HG03108 (cell line): Measurements from ENCODE around the gene MAP3K5.

ENCODE experiments used
- ATAC-seq: cut with Tn5 transposase; IDR thresholded peaks from one replicate; pipeline ENCODE4 v1.9.1; 2021; ENCODE audit warnings: moderate library complexity; ENCODE audit not compliant: unreplicated experiment

MAP3K5 gene

DNA sequence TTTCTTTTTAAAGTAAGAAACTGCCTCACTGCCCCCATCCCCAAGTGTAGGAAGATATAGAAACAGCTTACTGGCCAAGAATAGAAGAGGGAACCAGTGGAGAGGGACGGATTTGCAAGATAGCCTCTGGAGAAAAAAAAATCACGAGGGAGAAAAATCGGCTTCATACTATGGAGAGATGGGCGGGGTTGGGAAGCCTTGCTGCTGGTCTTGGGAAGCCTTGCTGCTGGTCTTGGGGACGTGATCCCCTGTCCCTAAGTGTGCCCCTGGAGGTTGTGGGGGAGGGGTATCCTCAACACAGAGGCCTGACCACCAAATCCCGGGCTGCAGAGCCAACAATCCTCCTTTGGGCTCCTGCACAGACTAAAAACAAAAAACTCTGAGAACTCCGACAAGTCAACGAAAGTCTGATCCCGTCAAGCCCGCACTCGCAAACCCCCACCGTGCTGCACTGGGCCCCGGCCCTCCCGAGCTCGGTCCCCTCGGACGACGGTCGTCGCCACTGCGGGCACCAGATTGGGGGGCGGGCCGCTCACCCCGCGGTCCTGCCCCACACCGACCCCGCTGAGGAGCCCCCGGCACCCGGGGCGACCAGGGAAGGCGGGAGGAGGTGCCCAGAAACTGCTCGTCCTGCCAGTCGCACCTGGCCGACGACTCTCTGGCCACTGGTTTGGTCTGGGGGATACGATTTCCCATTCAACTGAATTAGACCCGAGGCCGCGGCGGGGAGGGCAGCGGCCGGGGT, 242.8 kb downstream of the MAP3K5 start:
- ATAC-seq, result no peak

GRCh38 chr6:136548582-136549299, 243.5 kb downstream of the MAP3K5 start:
- no peak for ATAC-seq

- no peak for ATAC-seq
Measured at GRCh38 chr6:136547871-136548270, 244.4 kb downstream of the MAP3K5 start.

DNA sequence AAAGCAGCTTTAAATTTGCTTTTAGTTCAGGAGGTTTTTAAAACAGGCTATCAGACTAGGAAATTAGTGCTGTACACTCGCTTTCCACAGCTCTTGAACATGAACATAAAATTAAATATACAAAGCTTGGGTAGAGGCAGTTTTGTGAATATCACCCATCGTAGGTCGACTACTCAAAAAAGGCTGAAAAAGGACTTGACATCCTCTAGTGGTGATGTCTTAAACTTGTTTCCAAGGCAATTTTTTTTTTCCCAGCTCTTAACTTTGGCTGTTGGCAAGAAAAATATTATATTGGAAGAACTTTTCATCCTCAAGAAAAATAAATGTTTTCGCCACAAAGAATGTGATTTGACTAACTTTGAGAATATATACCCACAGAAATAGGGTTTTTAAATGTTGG, 244.9 kb downstream of the MAP3K5 start:
- no peak for ATAC-seq

GRCh38 chr6:136546331-136546730, 245.9 kb downstream of the MAP3K5 start:
- no peak for ATAC-seq

GRCh38 chr6:136544326-136544725, 248.0 kb downstream of the MAP3K5 start:
- no peak for ATAC-seq

- ATAC-seq, result no peak
Measured at GRCh38 chr6:136541395-136541794, 250.9 kb downstream of the MAP3K5 start.

DNA sequence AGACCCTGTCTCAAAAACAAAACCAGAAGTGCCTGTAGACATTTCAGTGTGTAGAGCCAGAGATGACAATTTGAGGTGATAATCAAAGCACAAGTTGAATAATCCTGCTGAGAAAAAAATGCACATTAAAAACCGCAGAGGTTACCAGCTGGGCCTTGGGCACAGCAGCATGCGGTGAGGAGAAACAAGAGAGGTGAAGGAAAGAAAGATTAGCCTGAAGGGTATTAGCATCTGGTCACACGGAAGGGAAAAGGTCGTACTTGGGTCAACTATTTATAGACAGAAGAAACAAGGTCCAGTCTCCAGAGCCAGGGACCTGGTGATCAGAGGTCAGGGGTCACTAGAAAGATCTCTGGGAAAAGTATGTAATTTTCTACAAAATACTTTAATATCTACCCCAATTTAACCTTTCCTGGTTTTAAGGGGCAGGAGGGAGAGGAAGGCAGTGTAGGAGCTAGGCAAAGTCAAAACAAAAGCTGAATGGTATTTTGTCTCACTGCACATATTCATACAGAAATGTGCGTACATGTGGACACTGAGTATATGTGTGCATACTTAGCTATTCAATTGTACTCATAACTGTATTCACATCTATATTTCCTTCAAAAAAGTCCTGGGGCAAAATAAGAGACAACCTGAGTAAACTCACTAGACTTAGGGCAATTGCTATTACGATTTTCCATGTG, 252.2 kb downstream of the MAP3K5 start:
- no peak for ATAC-seq

DNA sequence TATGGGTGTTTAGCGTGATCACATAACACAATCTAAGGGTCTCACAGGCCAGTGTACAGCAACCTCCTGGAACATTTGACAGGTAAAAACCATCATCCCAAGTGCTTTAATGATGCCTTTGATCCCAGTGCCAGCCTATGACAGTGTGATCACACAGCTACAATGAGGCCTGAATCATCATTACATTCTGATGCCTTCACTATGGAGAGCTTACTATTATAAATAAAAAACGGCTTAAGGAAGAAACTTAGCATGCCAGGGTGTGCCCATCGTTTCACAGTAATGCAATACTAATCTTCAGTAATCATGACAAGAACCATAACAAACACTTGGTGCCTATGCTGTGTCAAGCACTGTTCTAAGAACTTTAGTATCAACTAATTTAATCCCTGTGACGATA, 253.4 kb downstream of the MAP3K5 start:
- no peak for ATAC-seq

- no peak for ATAC-seq
Measured at GRCh38 chr6:136535880-136536650, 256.2 kb downstream of the MAP3K5 start.

DNA sequence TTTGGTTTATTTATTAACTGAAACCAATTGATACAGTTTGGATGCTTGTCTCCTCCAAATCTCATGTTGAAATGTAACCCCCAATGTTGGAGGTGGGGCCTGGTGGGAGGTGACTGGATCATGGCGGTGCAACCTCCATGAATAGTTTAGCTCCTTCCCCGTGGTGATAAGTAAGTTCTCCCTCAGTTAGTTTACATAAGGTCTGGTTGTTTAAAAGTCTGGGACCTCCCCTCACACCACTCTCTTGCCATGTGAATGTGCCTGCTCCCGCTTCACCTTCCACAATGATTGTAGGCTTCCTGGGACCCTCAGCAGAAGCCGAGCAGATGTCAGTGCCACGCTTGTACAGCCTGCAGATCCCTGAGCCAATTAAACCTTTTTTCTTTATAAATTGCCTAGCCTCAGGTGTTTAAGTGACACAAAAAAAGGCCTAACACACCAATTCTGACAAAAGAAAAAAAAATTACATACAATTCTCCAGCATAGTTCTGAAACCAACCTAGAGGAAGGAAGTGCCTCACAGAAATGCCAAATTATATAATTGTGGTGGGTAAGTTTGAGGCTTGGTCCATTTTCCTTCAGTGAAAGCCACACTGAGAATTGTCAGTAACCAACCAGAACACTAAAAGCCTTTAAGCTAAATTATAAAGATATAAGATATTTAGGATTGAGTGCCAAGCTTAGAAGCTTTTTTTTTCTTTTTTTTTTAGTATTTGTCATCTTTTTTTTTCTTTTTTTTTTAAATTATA, 257.1 kb downstream of the MAP3K5 start:
- no peak for ATAC-seq

DNA sequence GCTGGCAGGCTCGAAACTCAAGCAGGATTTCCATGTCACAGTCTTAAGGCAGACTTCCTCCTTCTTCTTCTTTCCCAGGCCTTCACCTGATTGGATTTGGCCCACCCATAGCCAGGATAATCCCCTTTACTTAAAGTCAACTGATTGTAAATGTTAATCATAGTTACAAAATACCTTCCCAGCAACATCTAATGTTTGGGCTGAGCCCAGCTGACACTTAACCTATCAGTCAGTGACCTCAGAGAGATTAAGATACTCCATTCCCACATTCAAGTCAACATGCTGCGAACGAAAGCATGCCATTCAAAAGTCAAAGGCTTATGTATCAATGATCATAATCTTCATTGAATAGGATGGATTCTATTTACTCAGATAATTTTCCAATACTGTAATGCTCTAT, 258.0 kb downstream of the MAP3K5 start:
- ATAC-seq, result no peak

- ATAC-seq, result no peak
Measured at GRCh38 chr6:136533487-136533886, 258.8 kb downstream of the MAP3K5 start.

DNA sequence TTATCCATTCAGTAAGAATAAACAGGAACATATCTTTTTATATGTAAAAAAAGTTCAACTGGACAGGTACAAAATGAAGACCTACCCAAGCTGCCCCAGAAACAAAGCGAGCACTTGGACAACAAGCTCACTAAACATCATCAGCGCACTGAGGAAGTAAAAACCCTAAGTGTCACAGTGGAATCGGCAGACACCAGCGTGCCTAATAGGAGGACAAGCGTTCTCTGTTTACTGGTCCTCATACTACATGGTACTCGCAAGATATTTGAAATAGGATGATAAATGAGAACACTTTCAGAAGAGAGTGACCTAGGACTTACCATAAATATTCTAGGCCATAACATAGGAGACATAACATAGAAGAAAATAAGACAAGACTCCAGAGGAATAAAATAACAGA, 260.2 kb downstream of the MAP3K5 start:
- no peak for ATAC-seq

DNA sequence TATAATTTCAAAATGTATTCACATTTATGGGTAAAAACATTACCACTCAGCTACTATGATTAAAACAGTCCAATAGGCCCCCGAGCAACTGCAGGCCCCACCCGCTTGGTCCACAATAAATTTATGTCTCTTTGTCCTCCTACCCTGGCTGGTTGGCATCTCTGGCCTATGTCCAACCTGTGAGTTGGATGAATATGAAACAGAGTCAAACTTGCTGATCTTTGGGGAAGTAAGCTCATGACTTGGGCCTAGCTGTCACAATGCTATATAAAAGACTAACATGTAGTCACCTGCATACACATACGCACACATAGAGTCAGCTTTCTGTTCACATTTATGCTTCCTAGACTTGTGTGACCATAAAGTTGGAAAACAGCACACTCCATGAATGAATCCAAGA, 262.6 kb downstream of the MAP3K5 start:
- ATAC-seq, result no peak

DNA sequence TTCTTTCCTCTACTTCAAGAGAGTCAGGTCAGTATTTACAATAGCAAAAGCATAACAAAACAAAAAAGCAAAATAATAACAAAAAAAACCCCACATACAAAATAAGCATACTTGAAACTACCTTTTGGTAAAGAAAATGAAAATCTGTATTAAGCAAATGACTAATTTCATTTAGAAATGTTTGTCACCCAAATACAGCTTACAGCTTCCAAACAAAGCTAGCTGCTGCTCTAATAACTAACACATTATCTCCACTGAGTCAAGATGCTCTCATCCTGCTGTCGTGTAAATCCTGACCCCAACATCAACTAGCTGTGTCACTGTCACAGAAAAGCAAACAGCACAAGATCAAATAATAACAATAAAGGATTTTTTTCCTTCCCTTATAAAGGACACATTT, 263.8 kb downstream of the MAP3K5 start:
- no peak for ATAC-seq

- ATAC-seq, result no peak
Measured at GRCh38 chr6:136527831-136528230, 264.4 kb downstream of the MAP3K5 start.

DNA sequence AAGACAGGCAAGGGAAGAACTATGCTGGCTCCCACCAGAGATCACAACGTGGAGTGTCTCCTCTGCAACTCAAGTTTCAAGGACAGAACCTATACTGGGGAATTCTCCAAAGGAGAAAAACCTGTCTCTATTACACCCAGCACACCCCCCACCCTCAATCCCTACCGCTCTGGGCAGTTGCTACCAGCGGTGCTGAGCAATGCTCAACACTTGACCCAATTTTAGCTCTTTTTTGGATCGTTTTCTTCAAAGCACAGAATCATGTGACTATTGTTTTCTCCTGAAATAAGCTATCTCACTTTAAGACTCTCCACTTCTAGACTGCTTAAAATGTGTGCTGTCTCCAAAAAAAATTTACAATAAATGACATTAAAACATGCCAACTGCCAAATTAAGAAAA, 265.3 kb downstream of the MAP3K5 start:
- ATAC-seq, result no peak

DNA sequence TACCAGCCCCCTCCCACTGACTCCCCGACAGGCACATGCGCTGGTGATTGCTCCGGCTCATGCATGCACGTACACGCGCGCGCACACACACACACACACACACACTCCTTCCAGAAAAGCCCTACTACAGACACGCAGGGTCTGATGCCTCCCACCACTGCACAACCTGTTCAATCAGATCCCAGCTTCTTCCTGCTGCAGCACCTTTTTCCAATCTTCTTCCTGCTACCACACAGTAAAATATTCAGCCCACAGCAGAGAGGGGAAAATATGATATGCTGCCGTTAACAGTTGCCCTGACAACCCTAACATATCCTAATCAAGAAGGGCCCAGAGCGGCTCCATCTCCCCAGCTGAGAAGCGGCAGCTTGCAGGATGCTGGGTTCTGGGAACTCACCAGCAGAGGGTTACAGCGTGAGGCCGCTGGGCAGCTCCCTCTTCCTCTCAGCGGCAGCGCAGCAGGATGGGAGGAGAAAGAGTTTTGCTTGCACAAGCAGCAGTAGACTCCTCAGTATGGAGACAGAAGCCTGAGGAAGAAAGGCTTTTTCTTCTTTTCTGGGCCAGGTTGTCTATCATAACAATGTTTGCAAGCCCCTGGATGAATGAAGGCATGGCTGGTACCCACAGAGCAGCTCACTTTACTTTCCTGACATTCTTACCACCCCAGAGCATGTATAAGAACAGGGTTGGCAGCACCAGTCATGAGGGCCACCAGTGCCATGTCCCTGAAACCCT, 265.9 kb downstream of the MAP3K5 start:
- no peak for ATAC-seq
